Measurements from ENCODE around the gene CNTN4.
"Not testable (repeated sequence)": the region's sequence is repeated elsewhere in the genome, so short reads cannot be mapped to it uniquely, and the experiment has no call there.

Gene CNTN4

GRCh38 chr3:2098398-2099027 lies at the start of gene CNTN4:
TSS of gene CNTN4 (plus strand) at chr3:2098866.
- no peak for DNase-seq (ENCODE audit: low read depth, low spot score)

DNA sequence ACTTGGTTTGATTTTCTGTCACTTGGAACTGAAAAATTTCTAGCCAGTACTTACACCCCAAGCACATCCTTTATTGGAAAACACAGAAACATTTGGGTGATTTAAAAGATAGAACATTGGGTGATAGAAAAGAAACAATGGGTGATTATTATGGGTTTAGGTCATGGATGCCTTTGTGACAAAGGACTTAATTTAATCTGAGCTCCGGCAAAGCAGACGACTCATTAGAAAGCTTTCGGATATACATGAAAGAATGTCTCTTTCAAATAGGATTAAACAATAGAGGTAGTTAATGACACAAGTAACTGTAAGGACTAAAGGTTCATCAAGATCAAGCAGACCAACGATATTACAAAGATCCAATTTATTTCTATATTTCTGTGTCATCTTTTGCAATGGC lies 37.3 kb upstream of the CNTN4 start:
- DNase-seq (ENCODE audit: low read depth, low spot score): no peak

- DNase-seq (ENCODE audit: low read depth, low spot score): no peak
Observed at GRCh38 chr3:2071531-2071930, 27.1 kb upstream of the CNTN4 start.

GRCh38 chr3:2078821-2079220 lies 19.8 kb upstream of the CNTN4 start:
- no peak for DNase-seq (ENCODE audit: low read depth, low spot score)

DNA sequence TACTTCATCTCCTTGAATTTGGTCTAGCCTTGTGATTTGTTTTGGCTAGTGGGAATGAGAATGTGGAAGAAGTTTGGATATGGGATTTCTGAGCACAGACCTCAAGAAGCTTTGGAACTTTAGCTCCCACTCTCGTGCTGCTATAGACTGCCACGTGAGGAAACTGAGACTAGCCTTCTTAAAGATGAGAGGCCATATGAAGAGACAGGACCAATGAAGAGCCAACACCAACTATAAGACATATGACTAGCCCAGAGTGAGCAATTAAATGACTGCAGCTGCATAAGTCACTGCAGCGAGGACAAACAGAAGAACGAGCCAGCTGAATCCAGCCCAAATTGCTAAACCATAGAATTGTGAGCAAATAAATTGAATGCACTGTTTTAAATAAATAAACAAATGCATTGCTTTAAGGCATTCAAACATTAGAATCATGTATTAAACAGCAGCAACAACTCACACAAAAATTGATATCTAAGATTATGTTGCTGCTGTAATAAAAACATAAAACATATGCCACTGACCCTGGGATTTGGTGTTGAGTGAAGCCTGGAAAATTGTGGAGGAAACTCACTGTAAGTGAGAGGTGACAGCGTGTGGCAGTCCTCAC lies 15.7 kb upstream of the CNTN4 start:
- DNase-seq (ENCODE audit: low read depth, low spot score): no peak

- DNase-seq (ENCODE audit: low read depth, low spot score): not testable (repeated sequence)
Observed at GRCh38 chr3:2083558-2083957, 15.1 kb upstream of the CNTN4 start.

GRCh38 chr3:2090095-2090911 lies 8.4 kb upstream of the CNTN4 start:
- DNase-seq (ENCODE audit: low read depth, low spot score): no peak

- DNase-seq (ENCODE audit: low read depth, low spot score): no peak
Observed at GRCh38 chr3:2092758-2093157, 5.9 kb upstream of the CNTN4 start.

DNA sequence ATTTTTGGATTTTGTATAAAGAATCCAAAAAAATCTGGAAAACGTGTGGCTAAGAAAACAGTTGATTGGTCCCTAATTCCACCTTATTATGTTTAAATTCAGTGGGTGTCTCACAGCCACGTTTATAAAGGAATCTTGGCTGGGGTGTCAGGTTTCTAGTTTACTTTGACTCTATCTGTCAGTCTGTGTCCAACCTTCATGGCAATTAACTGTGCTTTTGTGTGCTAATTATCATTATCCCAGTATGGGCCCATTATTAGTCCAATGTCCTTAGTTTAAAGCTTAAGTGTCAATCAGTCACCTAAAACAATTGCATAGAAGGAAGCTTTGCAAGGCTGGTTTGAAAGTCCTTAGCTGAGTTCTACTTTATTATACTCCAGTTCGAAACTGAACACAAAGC lies 3.7 kb upstream of the CNTN4 start:
- no peak for DNase-seq (ENCODE audit: low read depth, low spot score)

- no peak for DNase-seq (ENCODE audit: low read depth, low spot score)
Observed at GRCh38 chr3:2096216-2096615, 2.5 kb upstream of the CNTN4 start.

DNA sequence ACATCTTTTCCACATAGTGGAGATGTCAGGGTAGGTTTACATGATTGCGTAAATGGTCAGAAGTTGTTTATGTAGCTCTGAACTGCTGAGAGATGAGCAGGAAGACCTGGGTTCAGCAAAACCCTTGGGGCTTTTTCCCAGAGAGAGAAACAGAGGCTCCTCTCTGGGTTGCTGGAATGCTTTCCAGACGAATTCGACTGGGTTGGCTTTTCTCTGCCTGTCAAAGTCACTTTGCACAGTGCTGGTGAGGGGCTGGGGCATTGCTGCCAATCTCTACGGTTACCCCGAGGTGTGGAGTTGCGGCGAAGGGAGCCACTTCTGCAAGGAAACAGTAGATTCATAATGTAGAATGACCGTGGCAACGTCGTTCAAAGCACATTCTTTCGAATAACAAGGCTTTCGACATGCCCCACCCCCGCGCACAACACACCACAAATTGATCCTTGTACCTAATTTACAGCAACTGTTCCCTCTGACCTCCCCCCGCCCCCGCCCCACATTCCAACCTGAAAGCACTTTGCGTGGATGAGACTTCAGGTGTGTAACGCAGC lies 950 bp upstream of the CNTN4 start:
- no peak for DNase-seq (ENCODE audit: low read depth, low spot score)

DNA sequence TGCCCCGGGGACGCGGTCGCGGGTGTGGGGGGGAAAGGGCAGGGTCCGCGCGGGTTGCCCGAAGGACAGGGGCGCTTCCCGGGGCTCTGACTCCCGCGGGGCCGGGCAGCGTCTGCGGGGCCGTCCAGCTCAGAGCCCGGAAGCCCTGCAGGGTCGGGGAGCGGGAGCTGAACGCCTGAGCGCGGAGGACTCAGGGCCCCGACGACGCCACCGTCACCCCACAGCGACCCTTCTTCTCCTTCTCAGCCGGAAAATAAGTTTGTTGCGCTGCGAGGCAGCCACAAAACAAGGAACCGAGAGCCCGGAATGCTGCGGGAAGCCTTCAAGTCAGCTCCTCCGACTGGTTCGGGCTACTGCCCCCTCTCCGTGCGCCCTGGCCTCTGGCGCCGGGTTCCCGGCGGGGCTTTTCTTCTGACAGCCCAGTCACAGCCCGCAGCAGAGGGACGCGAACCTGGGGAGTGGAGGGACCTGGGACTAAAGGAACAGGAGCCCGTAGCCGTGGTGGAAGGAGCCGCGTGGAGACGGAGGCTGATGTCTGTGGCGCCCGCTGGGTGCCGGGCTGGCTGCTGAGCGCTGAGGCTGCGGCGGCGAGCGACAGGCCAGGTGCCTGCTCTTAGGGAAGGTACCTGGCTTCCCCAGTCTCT lies 484 bp downstream of the CNTN4 start:
- no peak for DNase-seq (ENCODE audit: low read depth, low spot score)

DNA sequence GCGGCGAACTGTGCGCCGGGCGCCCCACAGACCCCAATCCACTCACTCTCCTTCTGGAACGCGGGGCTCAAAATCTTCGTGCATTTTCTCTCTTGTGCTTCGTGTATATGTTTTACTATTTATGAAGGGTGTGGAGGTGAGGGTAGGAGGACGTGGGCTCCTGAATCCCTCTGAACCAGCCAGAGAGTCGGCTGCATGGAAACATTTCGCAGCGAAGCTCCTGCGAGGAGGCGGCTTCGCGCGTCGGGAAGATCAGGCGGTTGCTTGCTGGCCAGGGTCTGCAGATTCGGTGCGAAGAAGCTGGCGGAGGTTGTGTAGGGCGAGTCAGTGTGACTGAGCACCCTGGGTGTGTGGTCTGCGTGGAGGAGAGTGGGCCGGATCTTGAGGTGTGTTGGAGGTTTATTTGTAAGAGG lies 1.1 kb downstream of the CNTN4 start:
- no peak for DNase-seq (ENCODE audit: low read depth, low spot score)

GRCh38 chr3:2106438-2106837 lies 7.8 kb downstream of the CNTN4 start:
- DNase-seq (ENCODE audit: low read depth, low spot score): no peak

- no peak for DNase-seq (ENCODE audit: low read depth, low spot score)
Observed at GRCh38 chr3:2110597-2111117, 12.0 kb downstream of the CNTN4 start.

DNA sequence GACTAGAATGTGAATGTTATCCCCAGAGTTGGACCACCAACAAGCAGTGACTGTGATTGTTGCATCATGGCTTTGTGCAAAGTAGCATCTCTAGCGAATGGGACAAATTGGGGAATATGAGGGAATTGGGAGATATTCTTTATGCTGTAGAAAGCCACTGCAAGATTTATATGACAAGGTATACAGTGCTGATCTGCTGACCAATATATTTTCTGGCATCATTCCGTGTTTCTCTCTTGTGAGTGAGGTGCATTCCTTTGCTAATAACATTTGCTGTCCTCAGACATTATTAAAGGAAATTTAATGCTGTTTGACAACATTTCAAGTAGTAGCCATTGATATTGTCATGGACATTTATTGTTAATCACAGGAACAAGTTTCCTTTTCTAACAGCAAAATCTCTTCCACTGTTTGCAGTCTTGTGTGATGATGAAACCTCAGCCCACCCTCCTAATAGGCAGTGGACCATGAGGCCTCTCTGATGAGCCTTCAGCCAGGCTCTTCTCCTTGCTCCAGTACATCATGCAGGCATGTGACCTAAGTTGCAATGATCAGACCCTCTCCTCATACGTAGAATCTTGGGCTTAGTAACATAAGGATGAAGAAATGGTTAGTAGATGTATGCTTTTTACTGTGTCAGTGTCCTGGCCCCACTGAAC lies 16.1 kb downstream of the CNTN4 start:
- DNase-seq (ENCODE audit: low read depth, low spot score): no peak

GRCh38 chr3:2130726-2131125 lies 32.1 kb downstream of the CNTN4 start:
- no peak for DNase-seq (ENCODE audit: low read depth, low spot score)

- no peak for DNase-seq (ENCODE audit: low read depth, low spot score)
Observed at GRCh38 chr3:2133146-2133545, 34.5 kb downstream of the CNTN4 start.

- DNase-seq (ENCODE audit: low read depth, low spot score): no peak
Observed at GRCh38 chr3:2137651-2138050, 39.0 kb downstream of the CNTN4 start.

GRCh38 chr3:2141482-2141881 lies 42.8 kb downstream of the CNTN4 start:
- no peak for DNase-seq (ENCODE audit: low read depth, low spot score)
